T-cell (primary cell): ENCODE measurements around the gene S100PBP. TPM values are rescaled to one million over a fixed set of nuclear protein-coding genes. Genes with fewer than 3 reads are reported as not detected.

Experiments
- ATAC-seq, 4 experiments: fragments of 200-7000 bp in 3 of 4; fragments of 150-1000 bp in 1 of 4; cut with Tn5 transposase; replicated peaks in 1 of 4; 1 replicate in 3 of 4; 2 replicates in 1 of 4; pipeline ENCODE4 v1.10.0; 2021; ENCODE audit warnings: moderate library complexity in 3 of 4, mild to moderate bottlenecking in 2 of 4, moderate number of reproducible peaks in 1 of 4
- CTCF ChIA-PET, 2 donors: fragments of 300-600 bp; sonication (Branson Sonifier 250); formaldehyde crosslinking; loops; one replicate each; lab custom pipeline; 2022; ENCODE audit warnings: antibody characterized with exemption in 2 of 2; lab: Charles Lee
- POLR2A ChIA-PET, 2 donors: fragments of 300-600 bp; sonication (Branson Sonifier 250); formaldehyde crosslinking; loops; one replicate each; lab custom pipeline; 2022; ENCODE audit warnings: antibody characterized with exemption in 2 of 2; lab: Charles Lee
- DNase-seq, 35 experiments: peaks; one replicate each; pipeline versions ENCODE4 v3.0.0 to v3.0.0-alpha.2; 2013 to 2023
- H3K27ac ChIP-seq: one replicate; pipeline ENCODE4 v1.5.1; 2013; ENCODE audit warnings: low read length
- H3K27me3 ChIP-seq, 2 experiments: replicated peaks in 1 of 2; 1 replicate in 1 of 2; 2 replicates in 1 of 2; pipeline versions ENCODE4 v1.6.1 to v1.7.0; 2013; ENCODE audit warnings: low read length in 1 of 2, mixed read lengths in 1 of 2; ENCODE audit not compliant: control insufficient read depth in 2 of 2, insufficient read depth in 2 of 2; ENCODE audit errors: extremely low read depth in 1 of 2
- H3K36me3 ChIP-seq, 2 donors: 1 replicate in 1 of 2; 2 replicates in 1 of 2; pipeline versions ENCODE4 v1.6.1 to v1.7.0; 2013; ENCODE audit warnings: low read length in 1 of 2; ENCODE audit not compliant: control insufficient read depth in 2 of 2, insufficient read depth in 1 of 2; ENCODE audit errors: extremely low read depth in 1 of 2
- H3K4me1 ChIP-seq, 2 experiments: 1 replicate in 1 of 2; 2 replicates in 1 of 2; pipeline versions ENCODE4 v1.6.1 to v1.7.0; 2013; ENCODE audit warnings: low read length in 2 of 2, mixed read lengths in 1 of 2; ENCODE audit not compliant: insufficient read depth in 2 of 2, control insufficient read depth in 1 of 2; ENCODE audit errors: extremely low read depth in 1 of 2
- H3K4me3 ChIP-seq, 2 donors: 1 replicate in 1 of 2; 2 replicates in 1 of 2; pipeline versions ENCODE4 v1.5.1 to v1.7.0; 2013; ENCODE audit warnings: mild to moderate bottlenecking in 2 of 2, low read length in 1 of 2, moderate library complexity in 1 of 2; ENCODE audit not compliant: control insufficient read depth in 1 of 2; ENCODE audit errors: extremely low read depth in 1 of 2
- H3K9me3 ChIP-seq: 2 replicates; pipeline ENCODE4 v1.7.0; 2013
- H3K27ac Mint-ChIP-seq, 2 donors: one replicate each; pipeline ENCODE4 v1.8.0; 2020 to 2021; ENCODE audit warnings: mild to moderate bottlenecking in 2 of 2, mixed read lengths in 2 of 2
- H3K27me3 Mint-ChIP-seq, 2 donors: one replicate each; pipeline ENCODE4 v1.8.0; 2021 to 2022; ENCODE audit warnings: mixed read lengths in 2 of 2
- H3K36me3 Mint-ChIP-seq: one replicate; pipeline ENCODE4 v1.8.0; 2021; ENCODE audit warnings: mixed read lengths
- H3K4me1 Mint-ChIP-seq, 3 donors: one replicate each; pipeline ENCODE4 v1.8.0; 2020 to 2022; ENCODE audit warnings: mixed read lengths in 3 of 3, mild to moderate bottlenecking in 1 of 3
- H3K4me3 Mint-ChIP-seq, 3 donors: one replicate each; pipeline ENCODE4 v1.8.0; 2020 to 2022; ENCODE audit warnings: mild to moderate bottlenecking in 3 of 3, mixed read lengths in 3 of 3, moderate library complexity in 3 of 3
- H3K9me3 Mint-ChIP-seq, 3 donors: one replicate each; pipeline ENCODE4 v1.8.0; 2020 to 2022; ENCODE audit warnings: mixed read lengths in 3 of 3
- WGBS: methylation state at CpG from one replicate; pipeline ENCODE4 v1.1.5; 2013; ENCODE audit warnings: missing lambda C conversion rate; ENCODE audit not compliant: insufficient coverage; 5-methylcytosine and 5-hydroxymethylcytosine counted together
- total RNA-seq, 35 experiments: library from RNA in 6 of 35; stranded (reverse) in 6 of 35; fragments of 120-200 nt in 1 of 35; gene quantifications; one replicate each; pipeline versions ENCODE4 v1.2.1 to v1.2.4 and lab custom pipeline; 2013 to 2026

The S100PBP gene
- total RNA-seq, 5 donors from 2014 or later (not counting 1 experiment from before 2014, with no cell fraction given), result 46.6 to 77.6 (median 63.6) TPM

- H3K9me3 ChIP-seq, result no peaks in the 10 kb centered on the region
- peaks cover 24 to 53% of the 10 kb centered on the region in 2 experiments for H3K4me1 ChIP-seq
- H3K27me3 ChIP-seq, result no peaks in the 10 kb centered on the region
- CTCF ChIA-PET, result no interaction called here
- Mint-ChIP-seq H3K4me1 (peaks cover 64 to 67% (median 64%) of the 10 kb centered on the region in 3 donors), H3K27me3 (no peaks in the 10 kb centered on the region), H3K27ac (peak overlapping the region; percentile 85 to 94), H3K4me3 (peak overlapping the region; percentile 96 to 99 (median 97)), H3K9me3 (no peaks in the 10 kb centered on the region), H3K36me3 (peaks cover 27% of the 10 kb centered on the region)
- peaks cover 0 to 8% of the 10 kb centered on the region in 2 donors for H3K36me3 ChIP-seq
- H3K27ac ChIP-seq, result peak overlapping the region; percentile 86
- ATAC-seq (peak in 1 of 4 experiments; percentile 20), DNase-seq (peak in 1 of 35 experiments; percentile 25)
- POLR2A ChIA-PET, result interaction anchor here (0.6 kb wide), 2 partner anchors 101 to 297 kb away, joined by 4 to 6 read pairs; no protein-coding TSS in a partner anchor
- peak overlapping the region; percentile 88 to 99 for H3K4me3 ChIP-seq
- 0% methylated on average over 8 of the region's 15 CpGs for WGBS
Observed at GRCh38 chr1:32816676-32817158, 736 bp upstream of the S100PBP start.

- Mint-ChIP-seq H3K27me3 (no peaks in the 10 kb centered on the region), H3K27ac (peak overlapping the region; percentile 85 to 94), H3K9me3 (no peaks in the 10 kb centered on the region), H3K4me1 (peaks cover 59 to 63% (median 63%) of the 10 kb centered on the region in 3 donors), H3K4me3 (peak overlapping the region; percentile 96 to 99 (median 97)), H3K36me3 (peaks cover 23% of the 10 kb centered on the region)
- Histone ChIP-seq H3K36me3 (peaks cover 0 to under 1% of the 10 kb centered on the region in 2 donors), H3K4me3 (peak overlapping the region; percentile 88 to 99), H3K27ac (peak overlapping the region; percentile 86), H3K27me3 (no peaks in the 10 kb centered on the region), H3K4me1 (peaks cover 24 to 45% of the 10 kb centered on the region in 2 experiments), H3K9me3 (no peaks in the 10 kb centered on the region)
- under 1% methylated on average over 44 of the region's 51 CpGs for WGBS
- ChIA-PET CTCF (interaction anchor here in 1 of 2 donors (0.7 kb wide), 1 partner anchor 24 kb away, joined by 5 read pairs; no protein-coding TSS in a partner anchor), POLR2A (interaction anchor here in 1 of 2 donors (0.7 to 0.8 kb wide), 2 partner anchors 156 to 283 kb away, joined by 3 to 4 read pairs; no protein-coding TSS in a partner anchor)
- DNase-seq (peak in 14 of 35 experiments; percentile 2 to 40 (median 18)), ATAC-seq (peak in 3 of 4 experiments; percentile 0 to 2 (median 1))
Observed at GRCh38 chr1:32817815-32818786, 648 bp downstream of the S100PBP start.

- peak in 8 of 35 experiments; percentile 1 to 38 (median 8) for DNase-seq
- H3K4me1 Mint-ChIP-seq, result peaks cover 56 to 59% (median 57%) of the 10 kb centered on the region in 3 donors
- POLR2A ChIA-PET, result no interaction called here
Observed at GRCh38 chr1:32818804-32819541, 1.5 kb downstream of the S100PBP start.

GRCh38 chr1:32825181-32825580 is 7.7 kb downstream of the S100PBP start:
- no peaks in the 10 kb centered on the region for H3K9me3 Mint-ChIP-seq
- no peak overlapping the region for H3K4me3 ChIP-seq
- H3K27me3 ChIP-seq, result no peaks in the 10 kb centered on the region
- H3K4me1 Mint-ChIP-seq, result peaks cover 31 to 46% (median 35%) of the 10 kb centered on the region in 3 donors
- peaks cover 0 to 12% of the 10 kb centered on the region in 2 experiments for H3K4me1 ChIP-seq
- CTCF ChIA-PET, result no interaction called here
- H3K36me3 Mint-ChIP-seq, result peaks cover 46% of the 10 kb centered on the region
- no peak overlapping the region for H3K4me3 Mint-ChIP-seq
- peaks cover 4 to 47% of the 10 kb centered on the region in 2 donors for H3K36me3 ChIP-seq
- no peak overlapping the region for H3K27ac Mint-ChIP-seq
- no peak overlapping the region for H3K27ac ChIP-seq
- no CpG with 5 or more reads among the region's 3 CpGs for WGBS
- POLR2A ChIA-PET, result no interaction called here
- no peak for DNase-seq
- no peaks in the 10 kb centered on the region for H3K27me3 Mint-ChIP-seq
- H3K9me3 ChIP-seq, result no peaks in the 10 kb centered on the region
- ATAC-seq, result no peak

More at GRCh38 chr1:32818804-32819541, 1.5 kb downstream of the S100PBP start:
- Histone ChIP-seq H3K4me1 (peaks cover 24 to 44% of the 10 kb centered on the region in 2 experiments), H3K4me3 (peak overlapping the region; percentile 88 to 99), H3K36me3 (no peaks in the 10 kb centered on the region), H3K27ac (peak overlapping the region; percentile 86), H3K27me3 (no peaks in the 10 kb centered on the region), H3K9me3 (no peaks in the 10 kb centered on the region)
- Mint-ChIP-seq H3K27ac (peak overlapping the region; percentile 85 to 94), H3K4me3 (peak overlapping the region; percentile 96 to 99 (median 97)), H3K27me3 (no peaks in the 10 kb centered on the region), H3K36me3 (peaks cover 20% of the 10 kb centered on the region), H3K9me3 (no peaks in the 10 kb centered on the region)
- WGBS, result 8% methylated on average over 4 of the region's 11 CpGs
- ATAC-seq, result no peak
- CTCF ChIA-PET, result no interaction called here

GRCh38 chr1:32828341-32828740 is 10.9 kb downstream of the S100PBP start:
- no peaks in the 10 kb centered on the region for H3K27me3 Mint-ChIP-seq
- peaks cover 68% of the 10 kb centered on the region for H3K36me3 Mint-ChIP-seq
- H3K36me3 ChIP-seq, result peaks cover 9 to 69% of the 10 kb centered on the region in 2 donors
- H3K27ac ChIP-seq, result no peak overlapping the region
- CTCF ChIA-PET, result interaction anchor here in 1 of 2 donors (0.9 kb wide), 1 partner anchor 35 kb away, joined by 3 read pairs; no protein-coding TSS in a partner anchor
- ATAC-seq, result no peak
- H3K4me1 Mint-ChIP-seq, result peaks cover 23 to 42% (median 28%) of the 10 kb centered on the region in 3 donors
- no CpG with 5 or more reads among the region's 7 CpGs for WGBS
- no peaks in the 10 kb centered on the region for H3K27me3 ChIP-seq
- H3K9me3 ChIP-seq, result no peaks in the 10 kb centered on the region
- H3K4me1 ChIP-seq, result no peaks in the 10 kb centered on the region
- no peak overlapping the region for H3K4me3 ChIP-seq
- POLR2A ChIA-PET, result no interaction called here
- no peak overlapping the region for H3K27ac Mint-ChIP-seq
- no peaks in the 10 kb centered on the region for H3K9me3 Mint-ChIP-seq
- H3K4me3 Mint-ChIP-seq, result no peak overlapping the region
- no peak for DNase-seq
